ENCODE results near the gene PPP1R15B.

PPP1R15B gene

DNA sequence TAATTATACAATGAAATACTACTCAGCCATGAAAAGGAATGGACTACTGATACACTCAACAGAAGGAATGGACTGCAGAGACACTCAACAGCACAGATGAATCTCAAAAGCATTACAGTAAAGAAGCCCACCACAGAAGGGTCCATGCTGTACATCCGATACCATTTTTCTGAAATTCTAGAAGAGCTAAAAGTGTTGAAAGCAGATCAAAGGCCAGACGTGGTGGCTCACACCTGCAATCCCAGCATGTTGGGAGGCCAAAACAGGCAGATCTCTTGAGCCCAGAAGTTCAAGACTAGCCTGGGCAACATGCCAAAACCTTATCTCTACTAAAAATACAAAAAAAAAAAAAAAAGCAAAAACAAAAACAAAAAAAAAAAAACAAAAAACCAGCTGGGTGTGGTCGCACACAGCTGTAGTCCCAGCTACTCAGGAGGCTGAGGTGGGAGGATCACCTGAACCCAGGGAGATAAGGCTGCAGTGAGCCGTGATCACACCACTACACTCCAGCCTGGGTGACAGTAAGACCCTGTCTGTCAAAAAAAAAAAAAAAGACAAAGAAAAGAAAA, 15.5 kb downstream of the PPP1R15B start:
- DNase-seq, result no peak

DNA sequence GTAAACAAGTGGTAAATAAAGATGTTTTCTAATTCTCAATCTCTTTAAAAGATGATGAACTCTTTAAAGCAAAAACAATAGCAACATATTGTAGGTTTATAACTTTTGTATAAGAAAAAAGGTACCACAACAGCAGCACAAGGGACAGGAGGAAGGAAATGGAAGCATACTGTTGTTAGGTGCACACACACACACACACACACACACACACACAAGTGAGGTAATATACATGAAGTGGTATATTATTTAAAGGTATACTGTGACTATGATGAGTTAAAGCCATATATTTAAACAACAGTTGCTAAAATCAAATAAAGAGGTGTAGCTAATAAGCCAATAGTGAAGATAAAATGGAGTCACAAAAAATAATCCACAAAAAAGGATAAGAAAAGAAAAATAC, 20.0 kb downstream of the PPP1R15B start:
- no peak for DNase-seq

- no peak for DNase-seq
Measured at GRCh38 chr1:204390751-204391466, 20.7 kb downstream of the PPP1R15B start.

DNA sequence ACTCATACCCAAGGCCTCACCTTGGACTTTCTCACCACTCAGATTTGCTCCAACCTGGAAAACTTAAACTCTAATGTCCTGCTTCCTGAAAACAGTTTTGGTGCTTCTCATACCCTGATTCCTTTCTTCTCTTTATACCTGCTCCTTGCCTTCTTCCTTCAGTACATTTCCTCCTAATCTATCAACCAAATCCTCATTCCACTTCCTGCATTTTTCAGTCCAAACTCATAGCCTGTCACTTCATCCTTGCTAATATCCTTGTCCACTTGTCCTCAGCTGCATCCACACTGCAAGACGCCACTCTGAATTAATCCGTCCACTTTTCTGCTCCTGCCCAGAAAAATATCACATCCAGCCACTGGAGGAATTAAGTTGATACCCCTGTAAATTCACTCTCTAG, 25.9 kb downstream of the PPP1R15B start:
- DNase-seq, result no peak

- no peak for DNase-seq
Measured at GRCh38 chr1:204384636-204385352, 26.8 kb downstream of the PPP1R15B start.

DNA sequence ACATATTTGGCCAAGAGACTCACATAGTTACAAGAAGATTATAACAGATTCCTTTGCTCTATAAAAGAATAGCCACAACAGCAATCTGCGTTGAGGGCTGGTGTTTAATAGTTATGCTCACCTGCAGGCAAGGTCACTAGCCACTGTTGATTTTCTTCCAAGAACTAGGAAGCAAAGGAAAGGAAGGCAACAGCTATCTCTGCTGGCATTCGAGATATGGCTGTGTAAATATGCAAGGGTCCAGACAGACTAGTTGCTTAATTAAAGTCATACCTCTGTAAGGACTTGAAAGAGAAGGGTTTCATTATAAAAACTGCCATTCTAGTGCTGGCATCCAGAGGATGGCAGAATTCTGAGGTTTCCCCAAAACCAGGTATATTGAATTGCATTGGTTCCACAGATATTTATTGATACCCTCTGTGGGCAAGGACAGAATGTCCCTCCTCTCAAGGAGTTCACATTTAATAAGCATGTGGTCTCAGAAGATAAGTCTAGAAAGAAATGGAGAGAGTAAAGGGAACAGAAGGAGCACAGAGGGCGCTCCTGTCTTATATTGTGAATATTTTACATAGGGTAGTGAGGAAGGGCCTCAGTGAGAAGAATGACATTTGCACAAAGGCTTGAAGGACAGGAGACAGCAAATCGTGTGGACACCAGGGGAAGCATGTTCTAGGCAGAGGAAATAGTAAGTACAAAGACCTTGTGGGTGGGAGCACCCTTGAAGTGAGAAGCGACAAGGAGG, 28.3 kb downstream of the PPP1R15B start:
- no peak for DNase-seq

DNA sequence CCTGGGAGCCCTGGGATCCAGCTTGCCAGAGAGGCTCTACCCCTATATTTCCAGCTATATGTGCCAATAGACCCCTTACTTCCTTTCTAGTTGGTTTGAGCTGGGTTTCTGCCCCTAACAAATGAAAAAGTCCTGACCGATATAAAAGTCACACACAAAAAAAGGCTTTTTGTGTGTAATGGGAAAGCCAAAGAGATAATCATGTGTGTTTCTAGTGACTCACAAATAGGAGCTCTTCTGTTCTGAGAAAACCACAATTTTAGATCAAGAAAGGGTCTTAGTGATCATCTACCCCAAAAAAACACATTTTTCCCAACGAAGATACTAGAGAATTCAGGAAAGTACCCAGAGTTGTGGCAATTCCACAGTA, 28.9 kb downstream of the PPP1R15B start:
- no peak for DNase-seq

- no peak for DNase-seq
Measured at GRCh38 chr1:204380293-204380831, 31.3 kb downstream of the PPP1R15B start.

- DNase-seq, result peak; percentile 82
Measured at GRCh38 chr1:204377800-204378668, 33.6 kb downstream of the PPP1R15B start.

DNA sequence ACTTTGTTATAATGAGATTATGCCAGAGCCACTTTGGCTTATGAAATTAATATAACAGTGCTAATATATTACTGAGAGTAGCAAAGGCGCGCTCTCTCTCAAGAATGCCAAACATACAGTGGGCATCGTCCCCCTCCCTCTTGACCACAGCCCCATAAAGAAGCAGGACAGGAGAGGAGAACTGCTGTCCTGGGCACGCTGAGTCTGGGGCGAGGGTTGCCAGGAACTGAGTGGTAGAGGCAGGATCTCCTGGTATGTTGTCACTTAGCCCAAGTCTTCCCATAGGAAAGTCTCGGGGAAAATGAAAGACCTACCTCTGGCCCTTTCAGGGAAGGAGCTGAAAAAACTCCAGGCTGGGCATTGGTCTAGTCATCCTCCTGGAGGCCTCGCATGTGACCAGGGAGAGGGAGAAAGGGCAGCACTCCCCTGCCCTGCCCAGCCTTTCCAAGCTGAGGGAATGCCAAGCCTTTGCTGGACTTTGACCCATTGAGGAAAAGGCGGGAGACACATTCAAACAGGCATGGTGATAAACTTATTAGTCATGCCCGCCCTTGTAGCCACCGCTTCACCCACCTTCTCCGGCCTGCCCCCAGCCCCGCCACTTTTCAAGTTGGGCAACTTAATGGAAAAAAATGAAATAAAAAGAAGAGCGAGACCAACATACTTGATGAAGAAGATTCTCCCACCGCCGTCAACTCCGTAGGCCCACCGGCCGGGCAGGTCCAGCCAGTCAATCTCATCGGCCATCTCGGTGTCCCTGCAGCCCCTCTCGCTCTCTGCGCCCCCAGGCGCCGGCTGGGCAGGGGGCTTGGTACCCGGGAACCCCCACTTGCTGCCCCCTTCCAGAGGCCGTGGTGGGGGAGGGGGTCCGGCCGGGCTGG, 34.5 kb downstream of the PPP1R15B start:
- DNase-seq, result no peak

DNA sequence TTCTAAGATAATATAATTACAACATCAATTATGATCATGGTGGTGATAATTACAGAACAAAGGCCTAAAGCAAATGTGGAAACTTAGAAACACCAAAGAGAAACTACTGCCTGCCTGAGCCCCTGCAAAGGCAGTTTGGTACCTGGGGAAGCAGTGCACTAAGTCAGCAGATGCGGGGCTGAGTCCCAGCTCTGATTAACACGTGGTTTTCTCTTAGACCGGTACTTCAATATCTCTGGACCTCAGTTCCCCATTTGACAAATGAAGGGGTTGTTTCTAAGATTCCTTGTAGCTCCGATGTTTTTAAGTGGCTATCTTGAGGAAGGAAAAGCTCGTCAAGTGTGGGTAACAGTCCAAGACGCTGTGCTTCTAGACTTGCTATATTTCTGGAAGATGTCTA, 35.2 kb downstream of the PPP1R15B start:
- DNase-seq, result no peak

GRCh38 chr1:204373911-204374310, 37.7 kb downstream of the PPP1R15B start:
- no peak for DNase-seq

DNA sequence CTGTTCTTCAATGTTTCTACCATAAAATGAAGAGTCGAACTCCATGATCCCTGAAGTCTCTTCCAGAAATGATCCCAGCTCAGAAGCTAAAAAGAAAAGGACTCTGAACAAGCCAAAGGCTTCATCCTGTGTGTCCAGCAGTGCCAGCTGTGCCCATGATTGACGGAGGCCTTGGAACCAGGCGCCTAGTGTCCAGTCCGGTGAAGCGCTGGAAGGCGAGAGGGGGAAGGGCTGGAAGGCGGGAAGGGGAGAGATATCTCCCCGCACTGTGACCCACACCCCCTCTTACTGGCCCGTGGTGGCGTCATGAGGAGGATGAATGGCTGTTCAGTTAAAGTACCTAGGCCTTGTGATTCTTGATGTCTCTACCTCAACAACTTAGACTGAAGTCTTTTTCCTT, 41.4 kb downstream of the PPP1R15B start:
- no peak for DNase-seq

DNA sequence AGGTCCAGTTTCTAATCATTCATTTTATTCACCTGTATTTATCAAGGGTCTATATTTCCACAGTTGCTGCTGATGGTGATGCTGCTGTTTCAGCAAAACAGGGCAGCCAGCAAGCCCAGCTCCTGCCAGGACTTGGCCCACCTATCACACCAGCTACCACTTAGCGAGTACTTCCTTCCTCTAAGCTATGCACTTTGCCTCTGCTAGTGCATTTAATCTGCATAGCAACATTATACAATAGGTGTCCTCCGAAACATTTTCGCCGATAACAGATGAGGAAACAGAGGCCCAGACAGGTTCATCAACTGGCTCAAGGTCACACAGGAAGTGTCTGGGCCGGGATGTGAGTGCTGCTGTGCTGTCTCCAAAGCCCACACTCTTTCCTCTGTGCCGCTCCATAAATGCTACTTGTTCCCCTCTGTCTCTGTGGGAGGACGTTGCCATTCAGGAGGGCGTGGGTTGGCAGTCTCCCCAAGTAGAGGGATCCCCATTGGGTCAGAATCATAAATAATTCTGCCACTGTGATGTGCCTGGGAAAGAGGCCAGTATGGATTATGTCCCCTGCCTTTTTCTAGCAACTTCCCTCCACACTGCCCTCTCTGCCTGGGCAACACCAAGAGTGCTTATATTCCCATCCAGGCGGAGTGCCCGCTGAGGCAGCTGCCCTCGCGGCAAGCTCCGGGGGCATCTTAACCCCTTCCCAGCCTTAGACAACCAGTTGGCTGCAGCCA, 42.5 kb downstream of the PPP1R15B start:
- no peak for DNase-seq

- no peak for DNase-seq
Measured at GRCh38 chr1:204367956-204368355, 43.7 kb downstream of the PPP1R15B start.

- no peak for DNase-seq
Measured at GRCh38 chr1:204367193-204367858, 44.3 kb downstream of the PPP1R15B start.

- peak; percentile 27 for DNase-seq
Measured at GRCh38 chr1:204366759-204367158, 44.9 kb downstream of the PPP1R15B start.

DNA sequence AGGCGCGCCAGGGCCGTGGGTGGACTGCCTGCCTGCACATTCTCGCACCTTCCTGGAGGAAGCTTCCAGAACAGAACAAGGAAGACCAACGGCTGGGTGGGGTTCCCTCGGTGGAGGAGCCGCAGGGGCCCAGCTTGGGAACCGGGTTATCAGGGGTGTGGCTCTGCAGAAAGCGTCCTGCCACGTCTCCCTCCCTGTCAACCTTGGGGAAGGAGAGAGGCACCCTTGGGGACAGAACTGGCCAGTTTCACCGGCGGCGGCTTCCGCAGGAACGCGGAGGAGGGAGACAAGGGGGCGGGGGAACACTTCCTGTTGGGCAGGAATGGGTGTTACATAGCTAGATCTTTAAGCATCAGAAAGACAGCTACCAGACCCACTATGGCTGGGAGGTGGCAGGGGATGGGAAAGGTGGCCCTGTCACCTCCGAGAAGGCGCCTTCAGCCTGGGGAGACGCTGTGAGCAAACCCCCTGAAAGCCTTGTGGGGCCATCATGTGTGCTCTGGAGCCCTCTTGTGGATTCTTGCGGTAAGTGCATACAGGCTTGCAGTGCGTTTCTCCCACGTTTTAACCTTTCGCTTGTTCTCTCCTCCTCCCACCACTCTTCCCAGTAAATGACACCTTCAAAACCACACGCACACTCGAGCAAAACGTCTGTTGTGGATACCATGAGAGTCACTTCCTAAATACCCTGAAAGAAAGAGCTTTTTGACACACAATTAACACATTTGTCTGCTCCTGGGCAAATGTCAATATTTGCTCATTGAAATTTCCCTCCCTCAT, 48.1 kb downstream of the PPP1R15B start:
- peak; percentile 71 for DNase-seq

GRCh38 chr1:204362984-204363334, 48.7 kb downstream of the PPP1R15B start:
- no peak for DNase-seq
